HG03457 (cell line): ENCODE measurements around the gene CPVL.
"Not testable (repeated sequence)": the region's sequence is repeated elsewhere in the genome, so short reads cannot be mapped to it uniquely, and the experiment has no call there.

Experiments
- ATAC-seq: cut with Tn5 transposase; IDR thresholded peaks from one replicate; pipeline ENCODE4 v1.9.1; 2021; ENCODE audit warnings: moderate number of reproducible peaks; ENCODE audit not compliant: unreplicated experiment

CPVL gene

GRCh38 chr7:29120955-29121354 lies 25.4 kb downstream of the CPVL start:
- ATAC-seq: no peak

- no peak for ATAC-seq
Measured at GRCh38 chr7:29119538-29119937, 26.8 kb downstream of the CPVL start.

DNA sequence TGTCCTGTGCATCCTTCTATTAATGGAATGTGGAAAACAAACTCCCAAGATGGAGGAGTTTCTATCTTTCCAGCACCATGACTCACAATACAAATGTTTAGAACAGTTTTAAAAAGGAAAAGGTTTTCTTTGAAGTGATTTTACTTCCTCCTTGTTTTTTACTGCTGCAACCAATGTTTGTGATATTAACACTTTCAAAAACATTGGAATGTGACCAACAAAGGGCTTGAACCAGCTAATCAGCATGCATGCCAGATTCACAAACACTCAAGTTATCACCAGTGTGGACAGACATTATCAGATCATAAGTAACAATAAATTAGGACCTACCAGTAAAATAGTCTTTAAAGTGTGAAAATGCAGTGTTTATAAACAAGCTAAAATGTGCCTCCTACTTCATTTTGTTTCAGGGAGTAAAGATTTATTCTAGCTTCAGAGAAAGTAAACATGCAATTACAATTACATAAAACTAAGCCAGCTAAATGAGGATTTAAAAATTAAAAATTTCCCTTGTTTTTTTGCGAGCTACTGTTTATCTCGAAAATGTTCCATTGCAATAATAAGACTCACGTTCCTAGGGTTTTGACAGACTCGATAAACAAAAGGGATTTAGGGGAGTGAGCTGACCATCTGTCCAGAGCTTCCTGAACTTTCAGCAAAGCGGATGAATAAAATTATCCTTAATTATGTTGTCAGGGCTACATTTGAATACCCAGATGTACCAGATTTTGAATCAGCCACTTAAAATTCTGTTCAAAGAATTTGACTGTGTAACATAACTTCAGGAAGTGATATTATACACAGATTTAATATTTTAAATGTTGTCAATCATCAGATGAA lies 29.8 kb downstream of the CPVL start:
- no peak for ATAC-seq

GRCh38 chr7:29115753-29116152 lies 30.6 kb downstream of the CPVL start:
- ATAC-seq: no peak

GRCh38 chr7:29115130-29115687 lies 31.1 kb downstream of the CPVL start:
- ATAC-seq: no peak

GRCh38 chr7:29114266-29114665 lies 32.1 kb downstream of the CPVL start:
- ATAC-seq: not testable (repeated sequence)

DNA sequence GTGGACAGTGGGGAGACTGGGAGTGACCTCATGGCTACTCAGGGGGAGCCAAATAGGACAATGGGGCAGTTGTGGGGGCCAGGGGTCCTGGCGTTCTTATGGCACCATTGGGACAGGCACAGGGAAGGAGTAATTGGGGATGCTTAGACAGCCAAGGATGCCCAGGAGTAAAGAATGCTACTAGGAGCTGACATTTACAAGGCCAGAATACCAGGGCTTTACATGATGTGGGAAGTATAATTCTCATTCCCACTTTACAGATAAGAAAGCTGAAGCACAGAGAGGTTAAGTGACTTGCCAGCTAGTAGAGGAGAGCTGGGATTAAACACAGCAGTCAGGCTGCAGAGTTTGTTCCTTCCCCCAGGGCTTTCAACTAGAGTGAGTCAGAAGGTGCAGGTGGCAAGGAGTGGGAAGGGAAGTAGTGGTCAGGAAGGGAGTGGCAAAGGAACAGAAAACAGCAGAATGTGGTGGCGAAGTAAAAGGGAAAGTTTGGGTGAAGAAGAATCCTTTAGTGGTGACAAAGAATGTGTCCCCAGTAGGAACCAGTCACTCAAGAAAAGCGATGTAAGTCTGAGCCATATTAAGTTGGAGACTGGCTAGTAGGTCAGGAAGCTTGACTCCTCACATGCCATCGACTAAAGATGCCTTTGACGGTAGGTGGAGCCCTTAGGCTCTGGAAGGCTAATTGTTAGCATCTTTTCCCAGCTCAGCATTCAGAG lies 32.8 kb downstream of the CPVL start:
- ATAC-seq: no peak

- ATAC-seq: no peak
Measured at GRCh38 chr7:29112721-29113120, 33.6 kb downstream of the CPVL start.

DNA sequence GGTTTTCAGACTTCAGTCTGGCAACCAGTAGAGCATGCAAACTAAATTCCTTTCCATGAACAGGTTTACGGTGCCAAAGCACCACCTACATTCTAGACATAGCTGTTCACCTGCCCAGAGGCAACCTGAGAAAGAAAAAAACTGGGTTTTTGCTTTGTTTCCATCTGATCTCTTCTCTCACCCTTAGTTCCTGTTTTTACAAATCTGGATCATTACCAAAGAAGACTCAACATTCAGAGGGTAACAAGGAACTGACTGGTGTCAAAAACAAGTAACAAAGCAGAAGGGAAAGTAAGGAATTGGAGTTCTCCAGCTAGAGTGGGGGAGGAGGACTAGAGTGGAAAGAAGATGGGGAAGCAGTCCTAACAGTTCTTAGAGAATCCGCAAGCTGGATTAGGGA lies 36.4 kb downstream of the CPVL start:
- no peak for ATAC-seq

- ATAC-seq: no peak
Measured at GRCh38 chr7:29109358-29109757, 37.0 kb downstream of the CPVL start.

- ATAC-seq: no peak
Measured at GRCh38 chr7:29107056-29107455, 39.3 kb downstream of the CPVL start.

DNA sequence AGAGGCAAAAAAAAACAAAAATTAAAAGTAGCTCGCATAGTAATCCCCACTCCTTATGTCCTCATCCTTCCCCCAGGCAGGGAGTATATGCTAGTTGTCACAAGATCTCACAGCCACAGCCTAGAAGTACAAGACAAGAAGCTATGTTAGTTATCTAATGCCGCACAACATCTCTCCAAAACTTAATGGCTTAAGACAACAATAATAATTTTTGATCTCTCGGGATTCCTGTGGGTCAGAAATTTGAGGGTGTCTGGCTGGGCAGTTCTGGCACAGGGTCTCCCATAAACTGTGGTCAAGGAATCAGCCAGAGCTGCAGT lies 39.7 kb downstream of the CPVL start:
- ATAC-seq: no peak

- no peak for ATAC-seq
Measured at GRCh38 chr7:29105752-29106668, 40.3 kb downstream of the CPVL start.

DNA sequence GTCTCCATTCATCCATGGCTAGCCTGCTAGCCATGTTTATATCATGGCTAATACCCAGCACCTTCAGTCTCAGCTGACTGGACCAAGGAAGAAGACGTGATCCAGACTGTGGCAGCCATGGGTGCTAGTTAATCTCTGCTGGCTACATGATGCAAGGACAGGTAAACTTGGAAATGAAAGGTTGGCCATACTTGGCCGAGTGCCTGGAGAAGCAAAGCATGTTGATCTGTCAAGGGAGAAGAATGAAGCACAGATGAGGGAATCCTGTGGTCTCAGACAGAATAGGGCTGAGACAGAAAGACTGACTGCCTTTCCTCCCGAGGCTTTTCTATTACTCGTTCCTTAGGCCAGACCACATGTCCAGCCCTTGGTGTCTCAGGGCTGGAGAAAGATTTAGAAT lies 41.1 kb downstream of the CPVL start:
- no peak for ATAC-seq

- ATAC-seq: no peak
Measured at GRCh38 chr7:29102558-29103151, 43.7 kb downstream of the CPVL start.

- no peak for ATAC-seq
Measured at GRCh38 chr7:29100924-29101323, 45.4 kb downstream of the CPVL start.

DNA sequence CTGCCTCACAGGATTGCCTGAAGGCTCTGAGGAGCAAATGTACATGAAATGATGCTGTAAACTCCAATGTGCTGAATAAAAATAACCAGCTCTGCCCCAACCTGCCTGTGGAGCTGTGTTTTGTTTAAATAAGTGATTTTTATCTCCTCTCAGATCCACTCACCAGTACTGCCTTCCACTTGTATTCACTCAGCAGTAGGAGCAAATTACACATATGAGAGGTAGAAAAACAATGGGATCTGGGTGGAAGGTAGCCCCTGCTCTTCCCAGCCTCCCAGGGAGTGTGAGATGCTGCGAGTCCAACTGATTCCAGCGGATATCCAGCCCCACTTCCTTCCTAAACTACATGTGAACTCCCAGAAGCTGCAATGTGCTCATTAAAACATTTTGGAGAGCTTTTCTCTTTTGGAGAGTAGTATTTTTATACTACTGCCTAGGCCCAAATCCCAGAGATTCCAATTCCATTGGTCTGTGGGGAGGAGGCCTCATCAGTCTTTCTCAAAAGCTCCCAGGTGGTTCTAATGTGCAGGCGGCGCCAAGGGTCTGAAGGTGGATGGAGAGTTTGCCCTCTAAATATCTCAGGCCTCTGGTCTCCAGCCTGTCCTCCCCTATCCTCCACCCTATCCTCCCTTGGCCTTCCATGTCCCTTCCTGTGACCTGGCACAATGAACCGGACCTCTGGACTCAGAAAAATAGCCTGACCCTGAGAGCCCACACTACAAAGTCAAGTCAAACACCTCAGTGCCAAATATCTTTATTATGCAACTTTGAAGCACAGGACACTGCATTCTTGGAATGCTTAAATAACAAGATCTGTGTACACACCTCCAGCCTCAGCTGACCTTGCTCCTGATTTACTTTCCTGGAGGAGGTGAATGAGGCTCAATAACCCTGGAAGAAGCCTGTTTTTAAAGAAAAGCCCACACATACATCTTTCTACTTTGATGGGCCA lies 46.2 kb downstream of the CPVL start:
- ATAC-seq: no peak

DNA sequence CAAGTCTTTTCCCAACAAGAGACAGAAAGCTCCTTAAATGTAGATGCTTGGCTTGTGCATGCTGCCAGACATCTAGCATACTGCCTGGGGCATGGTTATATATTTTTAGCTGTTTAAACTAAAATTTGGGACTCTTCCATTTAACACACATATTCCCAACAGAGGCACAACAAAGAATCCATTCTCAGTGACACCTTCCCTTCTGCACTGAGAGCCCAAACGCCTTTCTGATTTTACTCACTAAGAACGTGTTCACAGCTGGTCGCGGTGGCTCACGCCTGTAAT lies 49.9 kb downstream of the CPVL start:
- ATAC-seq: no peak

- no peak for ATAC-seq
Measured at GRCh38 chr7:29095631-29096445, 50.5 kb downstream of the CPVL start.
